GM04504 (cell line): ENCODE results near the gene ITIH5.
A peak's percentile ranks its signal among the peaks of the same experiment; 100 is the strongest.
"Not testable (repeated sequence)": the region's sequence is repeated elsewhere in the genome, so short reads cannot be mapped to it uniquely, and the experiment has no call there.

Experiments
- DNase-seq: peaks from one replicate; pipeline ENCODE4 v3.0.0-alpha.2; 2012; ENCODE audit warnings: low read depth

ITIH5 gene

DNA sequence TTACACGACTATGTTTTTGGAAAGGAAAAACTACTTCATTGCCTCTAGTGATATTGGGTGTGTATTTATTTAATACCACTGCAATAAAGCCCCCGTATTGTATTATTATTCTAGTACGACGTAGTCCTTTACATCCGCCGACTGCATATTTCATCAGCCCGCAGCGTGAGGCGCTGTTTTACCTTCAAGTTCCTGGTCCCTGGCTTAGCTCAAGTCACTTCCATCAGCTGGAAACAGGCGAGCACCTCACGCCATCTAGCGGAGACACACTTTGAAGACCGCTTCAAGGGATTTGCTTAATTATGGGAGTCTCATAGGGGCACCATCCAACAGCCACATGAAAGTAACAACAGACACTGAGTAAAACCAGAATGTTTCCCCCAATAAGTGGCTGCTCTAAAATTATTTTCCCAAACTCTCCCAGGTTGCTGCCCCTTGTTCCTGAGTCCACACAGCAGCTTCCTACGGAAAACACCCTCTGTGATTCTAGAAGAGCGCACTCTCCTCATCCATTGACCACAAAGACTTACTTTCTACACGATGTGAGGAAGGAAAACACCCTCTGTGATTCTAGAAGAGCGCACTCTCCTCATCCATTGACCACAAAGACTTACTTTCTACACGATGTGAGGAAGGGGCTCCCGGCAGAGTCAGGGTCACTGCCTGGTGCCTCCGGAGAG lies 20.6 kb upstream of the ITIH5 start:
- peak; percentile 74 for DNase-seq

- DNase-seq = no peak
Observed at GRCh38 chr10:7686351-7687171, 19.8 kb upstream of the ITIH5 start.

GRCh38 chr10:7680078-7680477 lies 13.3 kb upstream of the ITIH5 start:
- DNase-seq = not testable (repeated sequence)

GRCh38 chr10:7679256-7679655 lies 12.5 kb upstream of the ITIH5 start:
- DNase-seq = no peak

- no peak for DNase-seq
Observed at GRCh38 chr10:7672341-7673134, 5.8 kb upstream of the ITIH5 start.

DNA sequence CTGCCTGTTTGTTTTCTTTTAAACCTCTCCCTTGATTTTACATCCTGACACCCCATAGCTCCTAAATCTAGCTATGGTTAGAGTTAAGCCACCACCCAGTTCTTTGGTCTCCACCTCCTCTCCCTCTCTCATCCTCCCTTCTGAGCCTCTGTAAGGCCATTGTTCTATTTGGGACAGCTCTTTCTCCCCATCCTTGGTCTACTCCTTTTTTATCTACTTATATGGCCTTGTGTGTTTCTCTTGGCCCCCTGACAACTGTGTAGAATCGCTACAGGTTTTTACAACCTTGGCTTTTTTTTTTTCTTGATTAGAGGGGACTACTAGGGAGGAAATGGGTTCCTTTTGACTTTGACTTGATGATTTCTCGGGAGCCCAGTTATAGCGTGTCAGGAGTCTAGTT lies 3.4 kb upstream of the ITIH5 start:
- no peak for DNase-seq

DNA sequence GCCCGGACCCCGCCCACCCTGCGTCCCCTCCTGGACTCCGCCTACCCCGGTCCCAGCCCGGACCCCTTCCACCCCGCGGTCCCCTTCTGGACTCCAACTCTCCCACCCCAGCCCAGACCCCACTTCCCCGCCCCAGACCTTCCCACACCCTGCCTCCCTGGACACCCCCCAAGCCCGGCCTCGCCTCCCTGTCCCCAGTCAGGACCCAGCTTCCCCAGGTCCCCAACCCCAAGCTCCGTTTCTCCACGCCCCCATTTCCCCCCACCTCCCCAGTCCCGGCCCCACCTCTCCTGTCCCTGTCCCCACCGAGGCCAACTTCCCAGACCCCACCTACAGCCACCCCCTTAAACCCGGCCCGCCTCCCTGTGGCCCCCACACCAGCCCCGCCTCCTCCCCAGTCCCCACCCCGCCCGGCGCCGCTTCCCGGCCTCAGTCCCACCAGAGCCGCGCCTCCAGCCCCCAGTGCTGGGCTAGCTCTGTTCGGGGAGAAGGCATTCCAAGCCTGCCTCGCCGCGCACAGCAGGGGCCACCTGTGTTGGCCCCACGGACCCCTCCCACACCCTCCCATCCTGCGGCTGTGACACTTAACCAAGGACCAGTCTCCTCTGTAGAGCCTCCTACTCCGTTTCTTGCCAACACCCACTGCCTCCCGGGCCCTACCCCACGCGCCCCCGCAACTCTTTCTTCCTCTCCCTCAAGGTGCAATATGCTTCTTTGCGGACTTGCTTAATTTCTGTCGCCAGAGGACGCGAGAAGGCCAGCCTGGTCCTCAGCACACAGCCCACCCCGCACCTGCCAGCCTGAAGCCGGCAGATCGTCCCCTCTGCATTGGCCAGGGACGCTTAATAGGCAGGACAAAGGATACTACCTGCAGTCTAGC lies 736 bp upstream of the ITIH5 start:
- DNase-seq = no peak

DNA sequence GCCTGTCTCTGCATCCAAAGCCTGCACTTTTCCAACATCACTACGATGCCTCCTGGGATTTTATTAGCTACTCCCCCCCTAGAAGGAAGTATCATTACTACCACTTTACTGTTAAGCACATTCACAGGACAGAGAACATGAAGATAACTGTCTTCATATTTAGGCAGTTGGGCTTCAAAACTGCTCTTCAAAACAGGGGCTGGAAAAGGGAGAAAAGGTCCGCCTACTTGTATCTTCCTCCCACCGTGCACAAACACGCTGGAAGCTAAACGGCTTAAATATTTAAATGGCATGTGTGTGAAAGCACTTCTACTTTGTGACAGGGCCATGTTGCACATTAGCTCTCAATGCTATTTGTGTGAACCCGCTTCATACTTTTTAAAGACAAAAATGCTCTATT lies 999 bp downstream of the ITIH5 start:
- no peak for DNase-seq

GRCh38 chr10:7664707-7665106 lies 2.1 kb downstream of the ITIH5 start:
- no peak for DNase-seq

DNA sequence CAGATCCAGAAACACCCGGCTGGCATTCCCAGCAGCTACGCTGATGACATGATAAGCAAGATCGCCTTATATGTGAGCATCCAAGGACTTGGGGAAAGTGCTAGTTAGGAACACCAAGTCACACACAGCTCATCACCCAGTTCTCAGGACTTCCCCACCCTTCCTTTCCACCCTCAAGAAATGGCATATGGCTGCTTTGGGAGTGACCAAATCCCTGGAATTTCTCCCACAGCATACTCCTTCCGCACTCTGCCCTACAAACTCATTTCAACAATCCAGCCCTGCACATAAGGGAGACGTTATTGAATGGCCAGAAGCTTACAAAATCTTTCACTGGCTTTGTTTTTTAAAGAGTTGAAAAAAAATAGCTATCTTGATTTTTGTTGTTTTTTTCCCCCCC lies 4.2 kb downstream of the ITIH5 start:
- DNase-seq = no peak

DNA sequence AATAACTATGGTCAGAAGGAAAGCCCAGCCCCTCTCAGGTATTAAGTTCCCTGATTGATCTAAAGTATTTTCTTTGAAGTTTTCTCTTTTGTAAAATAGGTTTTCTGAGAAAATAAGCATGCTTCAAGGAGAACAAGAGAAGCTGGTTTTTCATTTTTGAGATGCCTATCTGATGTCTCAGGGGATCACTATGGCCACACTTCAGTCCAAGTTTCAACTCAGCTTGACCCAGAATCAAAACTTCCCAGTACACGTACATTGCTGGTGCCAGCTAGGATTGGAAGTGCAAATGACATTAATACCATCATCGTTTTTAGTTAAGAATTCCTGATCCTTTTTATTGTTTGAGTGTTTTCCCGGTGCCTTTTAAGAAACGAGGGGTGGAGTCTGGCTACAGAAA lies 7.2 kb downstream of the ITIH5 start:
- DNase-seq = no peak

- no peak for DNase-seq
Observed at GRCh38 chr10:7657552-7657951, 9.2 kb downstream of the ITIH5 start.

GRCh38 chr10:7657079-7657478 lies 9.7 kb downstream of the ITIH5 start:
- not testable (repeated sequence) for DNase-seq

- no peak for DNase-seq
Observed at GRCh38 chr10:7651853-7652470, 14.8 kb downstream of the ITIH5 start.

- peak; percentile 47 for DNase-seq
Observed at GRCh38 chr10:7649673-7650300, 17.0 kb downstream of the ITIH5 start.

GRCh38 chr10:7647062-7647664 lies 19.6 kb downstream of the ITIH5 start:
- no peak for DNase-seq

- DNase-seq = no peak
Observed at GRCh38 chr10:7642491-7643011, 24.2 kb downstream of the ITIH5 start.

DNA sequence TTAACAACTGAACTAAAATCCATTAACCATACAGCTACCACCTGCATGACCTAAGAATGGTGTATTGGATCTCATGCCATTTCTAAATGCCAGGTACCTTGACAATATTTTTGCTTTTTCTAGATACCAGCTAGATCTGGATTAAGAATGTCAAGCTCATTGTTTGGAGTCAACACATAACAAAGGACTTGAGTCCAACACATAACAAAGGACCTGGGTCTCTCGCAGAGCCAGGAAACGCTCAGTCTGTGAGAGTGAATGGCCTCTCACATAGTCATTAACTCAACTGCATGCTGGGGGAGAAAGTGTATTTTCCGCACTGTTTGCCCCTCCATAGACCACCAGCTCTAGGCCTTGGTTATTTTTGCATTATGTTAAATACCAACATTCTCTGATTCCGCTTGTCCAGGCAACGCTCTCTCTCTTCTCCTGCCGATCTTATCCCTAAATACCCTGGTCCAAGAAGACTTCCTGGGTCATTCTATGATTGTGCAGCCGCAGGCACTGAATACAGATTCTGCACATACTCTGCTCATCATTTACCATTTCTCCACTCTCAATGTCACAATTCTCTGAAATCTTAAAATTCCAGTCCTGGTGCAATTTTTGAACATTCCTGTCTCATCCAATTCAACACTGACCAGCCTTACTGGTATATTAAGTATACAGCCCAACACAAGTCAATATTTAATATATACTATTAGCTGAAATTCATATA lies 31.2 kb downstream of the ITIH5 start:
- DNase-seq = no peak

DNA sequence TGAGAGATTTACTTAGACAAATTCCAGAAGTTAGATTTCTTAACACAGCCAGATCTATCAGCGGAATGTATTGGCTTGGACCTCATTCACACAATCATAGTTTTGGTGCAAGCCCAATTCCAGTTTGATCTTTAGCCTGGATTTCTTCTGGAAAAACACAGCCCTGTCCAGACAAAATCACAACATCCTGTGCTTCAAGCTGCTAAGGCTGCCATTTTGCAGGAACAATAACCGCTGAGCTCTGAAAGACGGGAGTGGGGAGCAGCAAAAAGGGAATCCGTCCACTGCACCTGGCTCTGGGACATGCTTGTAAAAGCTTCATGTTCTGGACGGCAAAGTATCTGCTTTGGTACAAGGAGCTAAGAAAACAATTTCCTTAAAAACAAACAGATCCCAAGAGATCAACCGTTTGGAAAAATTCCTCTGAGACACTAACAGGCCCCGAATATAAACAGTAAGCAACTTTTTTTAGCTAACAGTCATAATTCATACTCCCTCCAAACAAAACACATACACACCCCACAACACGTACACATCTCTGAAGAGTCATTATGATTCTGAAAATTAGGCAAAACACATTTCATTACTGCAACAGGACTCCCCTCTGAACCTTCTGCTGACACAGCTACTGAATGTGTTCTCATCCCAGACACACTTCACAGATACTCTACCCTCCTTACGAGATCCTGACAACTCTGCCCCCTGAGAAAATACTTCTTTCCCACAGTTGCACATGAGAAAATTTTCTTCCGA lies 32.4 kb downstream of the ITIH5 start:
- DNase-seq = no peak
